T-cell (primary cell): ENCODE data around the gene MTFMT. TPM values are rescaled to one million over a fixed set of nuclear protein-coding genes. Genes with fewer than 3 reads are reported as not detected.
"Not testable (repeated sequence)": the region's sequence is repeated elsewhere in the genome, so short reads cannot be mapped to it uniquely, and the experiment has no call there.

Experiments
- ATAC-seq, 4 experiments: fragments of 200-7000 bp in 3 of 4; fragments of 150-1000 bp in 1 of 4; cut with Tn5 transposase; replicated peaks in 1 of 4; 1 replicate in 3 of 4; 2 replicates in 1 of 4; pipeline ENCODE4 v1.10.0; 2021; ENCODE audit warnings: moderate library complexity in 3 of 4, mild to moderate bottlenecking in 2 of 4, moderate number of reproducible peaks in 1 of 4
- CTCF ChIA-PET, 2 donors: fragments of 300-600 bp; sonication (Branson Sonifier 250); formaldehyde crosslinking; loops; one replicate each; lab custom pipeline; 2022; ENCODE audit warnings: antibody characterized with exemption in 2 of 2; lab: Charles Lee
- POLR2A ChIA-PET, 2 donors: fragments of 300-600 bp; sonication (Branson Sonifier 250); formaldehyde crosslinking; loops; one replicate each; lab custom pipeline; 2022; ENCODE audit warnings: antibody characterized with exemption in 2 of 2; lab: Charles Lee
- DNase-seq, 35 experiments: peaks; one replicate each; pipeline versions ENCODE4 v3.0.0 to v3.0.0-alpha.2; 2013 to 2023
- H3K27ac ChIP-seq: one replicate; pipeline ENCODE4 v1.5.1; 2013; ENCODE audit warnings: low read length
- H3K27me3 ChIP-seq, 2 experiments: replicated peaks in 1 of 2; 1 replicate in 1 of 2; 2 replicates in 1 of 2; pipeline versions ENCODE4 v1.6.1 to v1.7.0; 2013; ENCODE audit warnings: low read length in 1 of 2, mixed read lengths in 1 of 2; ENCODE audit not compliant: control insufficient read depth in 2 of 2, insufficient read depth in 2 of 2; ENCODE audit errors: extremely low read depth in 1 of 2
- H3K36me3 ChIP-seq, 2 donors: 1 replicate in 1 of 2; 2 replicates in 1 of 2; pipeline versions ENCODE4 v1.6.1 to v1.7.0; 2013; ENCODE audit warnings: low read length in 1 of 2; ENCODE audit not compliant: control insufficient read depth in 2 of 2, insufficient read depth in 1 of 2; ENCODE audit errors: extremely low read depth in 1 of 2
- H3K4me1 ChIP-seq, 2 experiments: 1 replicate in 1 of 2; 2 replicates in 1 of 2; pipeline versions ENCODE4 v1.6.1 to v1.7.0; 2013; ENCODE audit warnings: low read length in 2 of 2, mixed read lengths in 1 of 2; ENCODE audit not compliant: insufficient read depth in 2 of 2, control insufficient read depth in 1 of 2; ENCODE audit errors: extremely low read depth in 1 of 2
- H3K4me3 ChIP-seq, 2 donors: 1 replicate in 1 of 2; 2 replicates in 1 of 2; pipeline versions ENCODE4 v1.5.1 to v1.7.0; 2013; ENCODE audit warnings: mild to moderate bottlenecking in 2 of 2, low read length in 1 of 2, moderate library complexity in 1 of 2; ENCODE audit not compliant: control insufficient read depth in 1 of 2; ENCODE audit errors: extremely low read depth in 1 of 2
- H3K9me3 ChIP-seq: 2 replicates; pipeline ENCODE4 v1.7.0; 2013
- H3K27ac Mint-ChIP-seq, 2 donors: one replicate each; pipeline ENCODE4 v1.8.0; 2020 to 2021; ENCODE audit warnings: mild to moderate bottlenecking in 2 of 2, mixed read lengths in 2 of 2
- H3K27me3 Mint-ChIP-seq, 2 donors: one replicate each; pipeline ENCODE4 v1.8.0; 2021 to 2022; ENCODE audit warnings: mixed read lengths in 2 of 2
- H3K36me3 Mint-ChIP-seq: one replicate; pipeline ENCODE4 v1.8.0; 2021; ENCODE audit warnings: mixed read lengths
- H3K4me1 Mint-ChIP-seq, 3 donors: one replicate each; pipeline ENCODE4 v1.8.0; 2020 to 2022; ENCODE audit warnings: mixed read lengths in 3 of 3, mild to moderate bottlenecking in 1 of 3
- H3K4me3 Mint-ChIP-seq, 3 donors: one replicate each; pipeline ENCODE4 v1.8.0; 2020 to 2022; ENCODE audit warnings: mild to moderate bottlenecking in 3 of 3, mixed read lengths in 3 of 3, moderate library complexity in 3 of 3
- H3K9me3 Mint-ChIP-seq, 3 donors: one replicate each; pipeline ENCODE4 v1.8.0; 2020 to 2022; ENCODE audit warnings: mixed read lengths in 3 of 3
- WGBS: methylation state at CpG from one replicate; pipeline ENCODE4 v1.1.5; 2013; ENCODE audit warnings: missing lambda C conversion rate; ENCODE audit not compliant: insufficient coverage; 5-methylcytosine and 5-hydroxymethylcytosine counted together
- total RNA-seq, 35 experiments: library from RNA in 6 of 35; stranded (reverse) in 6 of 35; fragments of 120-200 nt in 1 of 35; gene quantifications; one replicate each; pipeline versions ENCODE4 v1.2.1 to v1.2.4 and lab custom pipeline; 2013 to 2026

Gene MTFMT
- total RNA-seq, 5 donors from 2014 or later (not counting 1 experiment from before 2014, with no cell fraction given) = 10.3 to 22.0 (median 19.2) TPM

DNA sequence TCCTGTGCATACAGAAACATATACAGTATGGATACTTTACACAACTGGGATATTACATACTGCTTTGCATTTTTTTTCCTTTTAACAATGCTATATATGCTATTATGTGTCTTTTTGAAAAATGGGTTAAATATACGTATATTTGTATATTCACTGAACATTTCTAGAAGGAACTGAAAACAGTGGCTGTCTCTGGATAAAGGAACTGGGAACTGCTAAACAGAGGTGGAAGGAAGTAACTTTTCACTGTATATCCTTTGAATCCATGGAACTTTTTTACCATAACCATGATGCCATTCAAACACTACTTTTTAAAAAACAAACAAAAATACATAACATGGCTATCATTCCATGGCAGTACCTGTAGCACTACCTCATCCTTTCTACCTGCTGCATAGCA is 1.8 kb downstream of the MTFMT start:
- Histone ChIP-seq H3K27ac (no peak overlapping the region), H3K27me3 (peaks cover 0 to under 1% of the 10 kb centered on the region in 2 experiments), H3K9me3 (no peaks in the 10 kb centered on the region), H3K4me1 (peaks cover 9 to 14% of the 10 kb centered on the region in 2 experiments), H3K36me3 (peaks cover 3 to 27% of the 10 kb centered on the region in 2 donors), H3K4me3 (peak overlapping the region in 1 of 2 donors; percentile 90)
- DNase-seq = no peak
- Mint-ChIP-seq H3K36me3 (peaks cover 27% of the 10 kb centered on the region), H3K27me3 (peaks cover 0 to 9% of the 10 kb centered on the region in 2 donors), H3K9me3 (no peaks in the 10 kb centered on the region), H3K27ac (peak overlapping the region in 1 of 2 donors; percentile 39), H3K4me3 (peak overlapping the region; percentile 85 to 88 (median 87)), H3K4me1 (peaks cover 15 to 19% (median 17%) of the 10 kb centered on the region in 3 donors)
- WGBS = no CpG with 5 or more reads among the region's 1 CpG
- ChIA-PET POLR2A (interaction anchor here in 1 of 2 donors (0.6 kb wide), 1 partner anchor 1762 kb away, joined by 3 read pairs; no protein-coding TSS in a partner anchor), CTCF (interaction anchor here in 1 of 2 donors (0.7 kb wide), 1 partner anchor 1619 kb away, joined by 4 read pairs; no protein-coding TSS in a partner anchor)
- no peak for ATAC-seq

DNA sequence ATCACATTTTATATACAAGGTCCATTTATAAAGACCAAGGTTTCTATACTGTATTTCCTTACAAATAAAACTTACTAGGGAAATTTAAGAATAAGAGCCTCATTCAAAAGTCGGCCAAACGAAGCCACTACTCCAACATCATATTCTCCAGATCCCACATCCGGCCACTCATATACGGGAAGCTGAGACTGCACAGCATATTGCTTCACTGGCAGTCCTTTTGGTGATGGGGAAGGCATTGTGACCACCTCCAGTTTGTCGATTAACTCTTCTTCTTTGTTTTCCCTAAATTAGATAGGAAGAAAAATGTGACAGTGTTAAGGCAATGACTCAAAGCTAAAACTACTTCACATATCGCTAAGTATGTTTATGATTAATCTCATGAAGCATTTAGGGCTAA is 2.7 kb downstream of the MTFMT start:
- H3K36me3 ChIP-seq = peaks cover 3 to 27% of the 10 kb centered on the region in 2 donors
- Mint-ChIP-seq H3K36me3 (peaks cover 27% of the 10 kb centered on the region), H3K27me3 (peaks cover 0 to 3% of the 10 kb centered on the region in 2 donors), H3K9me3 (no peaks in the 10 kb centered on the region), H3K27ac (no peak overlapping the region), H3K4me1 (peaks cover 15 to 19% (median 17%) of the 10 kb centered on the region in 3 donors), H3K4me3 (no peak overlapping the region)
- H3K9me3 ChIP-seq = no peaks in the 10 kb centered on the region
- CTCF ChIA-PET = no interaction called here
- no peaks in the 10 kb centered on the region for H3K27me3 ChIP-seq
- DNase-seq (no peak), ATAC-seq (no peak)
- POLR2A ChIA-PET = interaction anchor here in 1 of 2 donors (0.6 kb wide), 1 partner anchor 1761 kb away, joined by 3 read pairs; no protein-coding TSS in a partner anchor
- peaks cover 9 to 14% of the 10 kb centered on the region in 2 experiments for H3K4me1 ChIP-seq
- H3K4me3 ChIP-seq = no peak overlapping the region
- no peak overlapping the region for H3K27ac ChIP-seq
- WGBS = no CpG with 5 or more reads among the region's 6 CpGs

DNA sequence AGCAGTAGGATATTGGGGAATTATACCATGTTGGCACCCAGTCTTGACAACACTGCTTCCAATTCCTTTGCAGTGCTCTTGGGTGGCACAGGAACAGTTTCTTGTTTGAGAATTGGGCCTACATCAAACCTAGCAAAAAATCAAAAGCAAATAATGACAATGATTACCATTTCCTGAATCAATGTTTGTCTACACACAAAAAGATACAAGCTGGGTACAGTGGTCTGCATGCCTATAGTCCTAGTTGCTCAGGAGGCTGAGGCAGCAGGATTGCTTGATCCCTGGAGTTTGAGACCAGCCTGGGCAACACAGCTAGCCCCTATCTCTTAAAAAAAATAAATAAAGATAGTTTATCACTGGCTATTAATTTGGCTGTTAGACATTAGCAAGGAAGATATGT is 8.0 kb downstream of the MTFMT start:
- H3K4me1 ChIP-seq = no peaks in the 10 kb centered on the region
- DNase-seq = no peak
- CTCF ChIA-PET = no interaction called here
- Mint-ChIP-seq H3K27ac (no peak overlapping the region), H3K4me1 (no peaks in the 10 kb centered on the region), H3K27me3 (no peaks in the 10 kb centered on the region), H3K36me3 (peaks cover 54% of the 10 kb centered on the region), H3K4me3 (no peak overlapping the region), H3K9me3 (no peaks in the 10 kb centered on the region)
- no peaks in the 10 kb centered on the region for H3K27me3 ChIP-seq
- peaks cover 3 to 58% of the 10 kb centered on the region in 2 donors for H3K36me3 ChIP-seq
- POLR2A ChIA-PET = no interaction called here
- H3K27ac ChIP-seq = no peak overlapping the region
- H3K4me3 ChIP-seq = no peak overlapping the region
- no peak for ATAC-seq
- H3K9me3 ChIP-seq = no peaks in the 10 kb centered on the region

DNA sequence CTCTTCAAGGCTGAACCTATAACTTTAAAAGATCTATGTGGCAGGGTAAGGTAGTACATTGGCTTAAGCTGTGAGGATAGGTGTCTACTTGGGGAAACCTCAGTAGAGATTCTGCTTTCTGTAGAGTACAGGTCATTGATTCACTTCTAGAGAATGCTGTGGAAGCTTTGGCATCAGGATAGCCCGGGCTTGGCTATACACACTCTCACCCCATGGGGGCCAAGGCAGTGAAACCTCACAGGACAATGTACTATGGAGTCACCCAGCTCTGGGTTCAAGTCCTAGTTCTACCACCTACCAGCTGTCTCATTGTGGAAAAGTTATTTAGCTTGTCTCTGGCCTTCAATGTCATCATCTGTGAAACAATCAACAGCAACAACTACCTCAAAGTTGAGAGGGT is 9.0 kb downstream of the MTFMT start:
- no CpG with 5 or more reads among the region's 1 CpG for WGBS
- Histone ChIP-seq H3K9me3 (no peaks in the 10 kb centered on the region), H3K4me3 (no peak overlapping the region), H3K27me3 (no peaks in the 10 kb centered on the region), H3K27ac (no peak overlapping the region), H3K36me3 (peaks cover 3 to 57% of the 10 kb centered on the region in 2 donors), H3K4me1 (no peaks in the 10 kb centered on the region)
- peaks cover 52% of the 10 kb centered on the region for H3K36me3 Mint-ChIP-seq
- H3K27me3 Mint-ChIP-seq = no peaks in the 10 kb centered on the region
- no peak overlapping the region for H3K4me3 Mint-ChIP-seq
- no peak for DNase-seq
- no peaks in the 10 kb centered on the region for H3K4me1 Mint-ChIP-seq
- ATAC-seq = no peak
- no peaks in the 10 kb centered on the region for H3K9me3 Mint-ChIP-seq
- H3K27ac Mint-ChIP-seq = no peak overlapping the region
- POLR2A ChIA-PET = no interaction called here
- CTCF ChIA-PET = no interaction called here

DNA sequence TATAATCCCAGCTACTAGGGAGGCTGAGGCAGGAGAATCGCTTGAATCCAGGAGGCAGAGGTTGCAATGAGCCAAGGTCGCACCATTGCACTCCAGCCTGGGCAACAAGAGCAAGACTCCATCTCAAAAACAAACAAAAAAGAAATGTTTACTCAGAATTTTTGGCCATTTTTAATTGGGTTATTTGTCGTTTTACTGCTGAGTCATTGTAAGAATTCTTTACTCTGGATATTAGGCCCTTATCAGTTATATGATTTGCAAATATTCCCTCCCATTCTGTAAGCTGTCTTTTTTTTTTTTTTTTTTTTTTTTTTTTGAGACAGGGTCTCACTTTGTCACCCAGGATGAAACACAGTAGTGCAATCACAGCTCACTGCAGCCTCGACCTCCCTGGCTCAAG is 18.2 kb downstream of the MTFMT start:
- H3K27me3 ChIP-seq, H3K27ac ChIP-seq, H3K9me3 Mint-ChIP-seq, H3K4me3 Mint-ChIP-seq, H3K27ac Mint-ChIP-seq, H3K9me3 ChIP-seq, H3K27me3 Mint-ChIP-seq, DNase-seq, ATAC-seq, H3K4me3 ChIP-seq, POLR2A ChIA-PET, H3K4me1 Mint-ChIP-seq, H3K4me1 ChIP-seq: not testable (repeated sequence)
- no CpG with 5 or more reads among the region's 4 CpGs for WGBS
- peaks cover 39% of the 10 kb centered on the region for H3K36me3 Mint-ChIP-seq
- H3K36me3 ChIP-seq = peaks cover 14 to 37% of the 10 kb centered on the region in 2 donors
- CTCF ChIA-PET = interaction anchor here in 1 of 2 donors (0.6 kb wide), 1 partner anchor 31 kb away, joined by 4 read pairs; no protein-coding TSS in a partner anchor

DNA sequence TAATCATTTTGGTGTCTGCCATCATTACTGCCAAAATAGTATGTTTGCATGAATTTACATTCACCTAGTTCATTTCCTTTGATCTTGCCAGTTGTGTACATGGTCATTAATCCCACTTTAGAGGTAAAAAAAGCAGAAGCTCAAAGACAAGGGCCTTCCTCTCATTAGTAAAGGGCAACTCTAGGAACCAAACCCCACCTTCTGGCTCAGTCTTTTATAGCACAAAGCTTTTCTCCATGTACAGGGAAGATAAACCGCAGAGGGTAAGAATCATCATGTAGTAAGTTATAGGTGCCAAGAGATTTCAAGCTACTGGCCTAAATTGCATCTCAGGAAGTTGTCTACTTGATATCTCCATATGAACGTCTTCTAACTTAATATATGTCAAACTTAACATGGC is 20.5 kb downstream of the MTFMT start:
- Mint-ChIP-seq H3K27me3 (no peaks in the 10 kb centered on the region), H3K4me1 (peaks cover 0 to 6% (median 0%) of the 10 kb centered on the region in 3 donors), H3K27ac (no peak overlapping the region), H3K4me3 (no peak overlapping the region), H3K9me3 (peaks cover 4 to 6% (median 4%) of the 10 kb centered on the region in 3 donors), H3K36me3 (peaks cover 38% of the 10 kb centered on the region)
- H3K27ac ChIP-seq = no peak overlapping the region
- no peaks in the 10 kb centered on the region for H3K27me3 ChIP-seq
- DNase-seq = no peak
- ChIA-PET POLR2A (no interaction called here), CTCF (interaction anchor here in 1 of 2 donors (0.5 kb wide), 1 partner anchor 20 kb away, joined by 5 read pairs; no protein-coding TSS in a partner anchor)
- peaks cover 13 to 27% of the 10 kb centered on the region in 2 donors for H3K36me3 ChIP-seq
- no peaks in the 10 kb centered on the region for H3K9me3 ChIP-seq
- no peak for ATAC-seq
- H3K4me3 ChIP-seq = no peak overlapping the region
- WGBS = 80% methylated on average over 1 of the region's 2 CpGs
- no peaks in the 10 kb centered on the region for H3K4me1 ChIP-seq
